ENCODE data around the gene LRG1.

DNA sequence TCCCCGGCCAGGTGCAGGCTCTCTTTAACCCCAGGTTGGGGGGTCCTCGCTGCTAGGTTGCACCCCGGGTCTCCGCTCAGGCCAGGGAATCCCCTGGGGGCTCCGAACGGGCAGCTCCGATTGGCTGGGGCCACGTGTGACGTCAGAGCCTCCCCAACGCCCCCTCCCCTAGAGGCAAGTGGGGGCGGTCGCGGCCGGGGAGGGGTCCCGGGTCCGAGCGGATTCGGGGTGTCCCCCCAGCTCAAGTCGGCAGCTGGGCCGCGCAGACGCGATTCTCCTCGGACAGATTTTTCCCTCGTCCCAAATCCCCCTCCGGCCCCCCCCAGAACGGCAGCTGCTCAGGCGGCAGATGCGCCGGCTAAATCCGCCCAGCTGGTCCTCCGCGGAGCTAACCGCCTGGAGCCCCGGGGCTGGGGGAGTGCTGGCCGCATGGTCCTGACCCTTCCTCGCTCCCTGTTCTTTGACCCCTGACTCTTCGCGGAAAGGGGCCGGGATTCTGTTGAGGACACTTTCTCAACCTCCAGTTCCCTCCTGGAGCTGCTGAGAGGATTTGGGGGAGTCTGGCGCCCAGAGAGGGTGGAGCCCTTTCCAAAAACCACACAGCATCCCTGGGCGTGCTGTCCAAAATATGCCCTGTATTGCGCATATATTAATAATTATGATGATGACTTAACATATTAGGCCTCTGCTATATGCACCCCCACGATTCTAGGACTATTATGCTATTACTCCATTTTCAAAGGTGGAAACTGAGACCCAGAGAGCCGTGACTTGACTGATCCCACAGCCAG lies 45.0 kb upstream of the LRG1 start:
- TF ChIP-seq RARB (CRISPR knock-in tag; IDR thresholded peaks at IDR 0.05), result no peak
- TF ChIP-seq ZFP30 (CRISPR knock-in tag; IDR thresholded peaks at IDR 0.05), result no peak
- no peak for TF ChIP-seq ZNF8 (CRISPR knock-in tag; IDR thresholded peaks at IDR 0.05)
- TF ChIP-seq ZFP3 (CRISPR knock-in tag; IDR thresholded peaks at IDR 0.05), result no peak
- TF ChIP-seq SNAI2 (CRISPR knock-in tag; IDR thresholded peaks at IDR 0.05), result no peak
- TF ChIP-seq TOX (CRISPR knock-in tag; IDR thresholded peaks at IDR 0.05; ENCODE audit: borderline replicate concordance), result no peak
- TF ChIP-seq, protein P1, sequence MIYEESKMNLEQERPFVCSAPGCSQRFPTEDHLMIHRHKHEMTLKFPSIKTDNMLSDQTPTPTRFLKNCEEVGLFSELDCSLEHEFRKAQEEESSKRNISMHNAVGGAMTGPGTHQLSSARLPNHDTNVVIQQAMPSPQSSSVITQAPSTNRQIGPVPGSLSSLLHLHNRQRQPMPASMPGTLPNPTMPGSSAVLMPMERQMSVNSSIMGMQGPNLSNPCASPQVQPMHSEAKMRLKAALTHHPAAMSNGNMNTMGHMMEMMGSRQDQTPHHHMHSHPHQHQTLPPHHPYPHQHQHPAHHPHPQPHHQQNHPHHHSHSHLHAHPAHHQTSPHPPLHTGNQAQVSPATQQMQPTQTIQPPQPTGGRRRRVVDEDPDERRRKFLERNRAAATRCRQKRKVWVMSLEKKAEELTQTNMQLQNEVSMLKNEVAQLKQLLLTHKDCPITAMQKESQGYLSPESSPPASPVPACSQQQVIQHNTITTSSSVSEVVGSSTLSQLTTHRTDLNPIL (CRISPR knock-in tag; IDR thresholded peaks at IDR 0.05; ENCODE audit: low read depth), result no peak
- TF ChIP-seq ZC3H10 (CRISPR knock-in tag; IDR thresholded peaks at IDR 0.05), result no peak
- no peak for TF ChIP-seq ZNF565 (CRISPR knock-in tag; conservative IDR thresholded peaks at IDR 0.05; ENCODE audit: low read depth)
- TF ChIP-seq, protein P2, sequence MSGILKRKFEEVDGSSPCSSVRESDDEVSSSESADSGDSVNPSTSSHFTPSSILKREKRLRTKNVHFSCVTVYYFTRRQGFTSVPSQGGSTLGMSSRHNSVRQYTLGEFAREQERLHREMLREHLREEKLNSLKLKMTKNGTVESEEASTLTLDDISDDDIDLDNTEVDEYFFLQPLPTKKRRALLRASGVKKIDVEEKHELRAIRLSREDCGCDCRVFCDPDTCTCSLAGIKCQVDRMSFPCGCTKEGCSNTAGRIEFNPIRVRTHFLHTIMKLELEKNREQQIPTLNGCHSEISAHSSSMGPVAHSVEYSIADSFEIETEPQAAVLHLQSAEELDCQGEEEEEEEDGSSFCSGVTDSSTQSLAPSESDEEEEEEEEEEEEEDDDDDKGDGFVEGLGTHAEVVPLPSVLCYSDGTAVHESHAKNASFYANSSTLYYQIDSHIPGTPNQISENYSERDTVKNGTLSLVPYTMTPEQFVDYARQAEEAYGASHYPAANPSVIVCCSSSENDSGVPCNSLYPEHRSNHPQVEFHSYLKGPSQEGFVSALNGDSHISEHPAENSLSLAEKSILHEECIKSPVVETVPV (CRISPR knock-in tag; IDR thresholded peaks at IDR 0.05), result no peak
